Mesodermal cell (in vitro differentiated cells): ENCODE results near the gene TCF23.

Experiments
- H3K27ac ChIP-seq: 2 replicates; pipeline ENCODE4 v1.7.0; 2013; ENCODE audit warnings: mild to moderate bottlenecking, low read depth, low read length, moderate library complexity; ENCODE audit not compliant: severe bottlenecking
- H3K36me3 ChIP-seq: 2 replicates; pipeline ENCODE4 v1.7.1; 2013; ENCODE audit warnings: mild to moderate bottlenecking, low read length, moderate library complexity; ENCODE audit not compliant: control insufficient read depth, insufficient read depth
- H3K4me1 ChIP-seq: one replicate; pipeline ENCODE4 v1.7.1; 2013; ENCODE audit warnings: mild to moderate bottlenecking, low read length; ENCODE audit not compliant: insufficient read depth, control insufficient read depth, poor library complexity, severe bottlenecking
- H3K4me3 ChIP-seq: 2 replicates; pipeline ENCODE4 v1.7.0; 2013; ENCODE audit warnings: low read length, control low read depth, mild to moderate bottlenecking; ENCODE audit not compliant: insufficient read depth, poor library complexity, severe bottlenecking; ENCODE audit errors: extremely low read depth
- H3K9me3 ChIP-seq: 2 replicates; pipeline ENCODE4 v1.7.1; 2013; ENCODE audit warnings: mild to moderate bottlenecking, low read length, moderate library complexity; ENCODE audit not compliant: control insufficient read depth
- WGBS, 2 experiments: methylation state at CpG; one replicate each; pipeline ENCODE4 v1.1.5; 2013; ENCODE audit warnings: missing lambda C conversion rate in 2 of 2; ENCODE audit not compliant: insufficient coverage in 2 of 2; 5-methylcytosine and 5-hydroxymethylcytosine counted together

TCF23 gene

DNA sequence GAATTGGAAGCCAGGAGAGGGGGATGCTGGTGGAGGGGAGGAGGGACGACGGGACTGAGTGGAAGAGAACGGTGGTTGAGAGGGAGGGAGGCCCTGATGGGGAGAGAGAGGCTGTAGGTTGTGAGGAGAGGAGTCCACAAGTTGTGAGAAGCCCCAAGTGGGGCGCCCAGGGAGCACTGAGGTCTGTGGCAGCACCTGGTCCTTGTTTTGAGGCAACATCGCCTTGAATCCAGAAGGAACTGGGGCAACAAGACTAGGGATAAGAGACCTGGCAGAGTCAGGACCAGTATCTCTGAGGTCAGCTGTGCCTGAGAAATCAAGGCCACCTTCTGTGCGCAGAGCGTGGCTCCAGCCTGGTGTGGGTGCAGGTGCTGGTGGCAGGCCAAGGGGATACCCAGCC, 10.7 kb upstream of the TCF23 start:
- Histone ChIP-seq H3K9me3 (peaks cover under 1% of the 10 kb centered on the region), H3K4me1 (peaks cover 5% of the 10 kb centered on the region), H3K4me3 (no peak overlapping the region), H3K27ac (no peak overlapping the region), H3K36me3 (peaks cover 2% of the 10 kb centered on the region)
- WGBS, 2 experiments, result 82 to 87% methylated on average over 5 to 7 of the region's 7 CpGs

DNA sequence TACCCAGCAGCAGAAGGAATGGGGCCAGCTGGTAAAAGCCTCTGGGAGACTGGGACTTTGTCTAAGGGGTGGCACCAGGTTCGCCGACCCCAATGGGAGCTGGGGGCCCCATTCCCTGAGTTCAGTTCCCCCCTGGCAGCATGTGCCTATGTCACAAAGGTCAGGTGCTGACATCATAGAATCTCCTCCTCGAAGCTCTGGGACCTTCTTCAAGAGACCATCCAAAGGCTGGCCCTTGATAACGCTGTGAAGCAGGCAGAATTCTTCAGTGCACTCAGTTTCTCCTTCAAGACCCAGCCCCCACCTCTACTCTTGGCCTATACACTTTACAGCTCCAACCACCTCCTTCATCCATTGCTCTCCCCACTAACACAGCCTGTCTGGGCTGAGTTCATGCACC, 9.5 kb upstream of the TCF23 start, which contains the start of gene PRR30:
Gene PRR30, minus strand, starts transcription at position 101 of the 400 bp plus-strand sequence. CDS start 1,081 bp downstream, outside the sequence.
- H3K36me3 ChIP-seq, result no peaks in the 10 kb centered on the region
- peaks cover 4% of the 10 kb centered on the region for H3K9me3 ChIP-seq
- WGBS, 2 experiments, result 77 to 86% methylated on average over 3 to 4 of the region's 4 CpGs
- H3K27ac ChIP-seq, result no peak within 1 kb of the TSS
- H3K4me1 ChIP-seq, result no peaks in the 10 kb centered on the region
- H3K4me3 ChIP-seq, result no peak within 1 kb of the TSS

DNA sequence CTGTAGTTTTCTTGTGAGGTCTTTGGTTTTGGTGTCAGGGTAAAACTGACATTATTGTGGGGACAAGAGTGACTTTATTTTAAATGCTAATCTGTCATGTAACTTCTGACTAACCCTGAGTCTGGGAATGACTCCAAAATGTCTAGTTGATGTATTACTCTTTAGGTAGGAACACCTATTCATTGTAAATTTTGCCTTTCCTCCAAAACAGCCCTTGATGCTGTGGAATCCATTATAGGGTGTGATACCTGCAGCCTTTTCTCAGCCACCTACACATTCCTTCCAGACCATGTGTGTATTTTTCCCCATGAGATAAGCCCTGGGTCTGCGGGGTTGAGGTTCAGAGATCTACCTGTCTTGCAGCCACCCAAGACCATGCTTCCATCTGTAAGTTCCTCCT, 5.5 kb upstream of the TCF23 start:
- no peaks in the 10 kb centered on the region for H3K36me3 ChIP-seq
- no peak overlapping the region for H3K4me3 ChIP-seq
- WGBS, 2 experiments, result 81 to 88% methylated on average over 1 of the region's 1 CpG
- peaks cover 4% of the 10 kb centered on the region for H3K9me3 ChIP-seq
- no peaks in the 10 kb centered on the region for H3K4me1 ChIP-seq
- H3K27ac ChIP-seq, result no peak overlapping the region

DNA sequence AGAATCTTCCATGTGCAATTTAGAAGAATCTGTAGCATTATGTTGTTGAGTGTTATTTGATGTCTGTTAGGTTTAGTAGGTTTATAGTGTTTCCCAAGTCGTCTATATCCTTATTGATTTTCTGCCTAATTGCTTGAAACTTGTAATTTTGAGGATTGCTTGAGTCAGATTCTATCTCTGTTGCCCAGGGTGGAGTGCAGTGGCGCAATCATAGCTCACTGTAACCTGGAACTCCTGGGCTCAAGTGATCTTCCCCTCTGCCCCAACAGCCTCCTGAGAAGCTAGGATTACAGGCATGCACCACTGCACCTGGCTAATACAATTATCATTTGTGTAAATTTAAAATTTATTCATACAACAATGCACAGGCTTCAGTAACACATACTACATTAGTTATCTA, 3.1 kb upstream of the TCF23 start:
- no peak overlapping the region for H3K4me3 ChIP-seq
- H3K36me3 ChIP-seq, result no peaks in the 10 kb centered on the region
- peaks cover 4% of the 10 kb centered on the region for H3K9me3 ChIP-seq
- no peaks in the 10 kb centered on the region for H3K4me1 ChIP-seq
- no peak overlapping the region for H3K27ac ChIP-seq
- 81 to 83% methylated on average over 2 of the region's 2 CpGs for WGBS, 2 experiments

GRCh38 chr2:27147935-27148334, 869 bp upstream of the TCF23 start:
- no peak overlapping the region for H3K4me3 ChIP-seq
- H3K4me1 ChIP-seq, result no peaks in the 10 kb centered on the region
- peaks cover 4% of the 10 kb centered on the region for H3K9me3 ChIP-seq
- WGBS, 2 experiments, result 92 to 93% methylated on average over 6 to 8 of the region's 8 CpGs
- no peaks in the 10 kb centered on the region for H3K36me3 ChIP-seq
- H3K27ac ChIP-seq, result no peak overlapping the region

- Histone ChIP-seq H3K4me1 (peaks cover 3% of the 10 kb centered on the region), H3K36me3 (no peaks in the 10 kb centered on the region), H3K27ac (no peak overlapping the region), H3K4me3 (no peak overlapping the region), H3K9me3 (no peaks in the 10 kb centered on the region)
- WGBS, 2 experiments, result 95 to 96% methylated on average over 19 to 25 of the region's 29 CpGs
These were observed 984 bp downstream of the TCF23 start for GRCh38 chr2:27149570-27150405.

GRCh38 chr2:27150639-27151230, 1.9 kb downstream of the TCF23 start:
- H3K9me3 ChIP-seq, result no peaks in the 10 kb centered on the region
- no peak overlapping the region for H3K4me3 ChIP-seq
- H3K36me3 ChIP-seq, result no peaks in the 10 kb centered on the region
- no peak overlapping the region for H3K27ac ChIP-seq
- WGBS, 2 experiments, result 87 to 97% methylated on average over 5 to 6 of the region's 8 CpGs
- H3K4me1 ChIP-seq, result peaks cover 3% of the 10 kb centered on the region

DNA sequence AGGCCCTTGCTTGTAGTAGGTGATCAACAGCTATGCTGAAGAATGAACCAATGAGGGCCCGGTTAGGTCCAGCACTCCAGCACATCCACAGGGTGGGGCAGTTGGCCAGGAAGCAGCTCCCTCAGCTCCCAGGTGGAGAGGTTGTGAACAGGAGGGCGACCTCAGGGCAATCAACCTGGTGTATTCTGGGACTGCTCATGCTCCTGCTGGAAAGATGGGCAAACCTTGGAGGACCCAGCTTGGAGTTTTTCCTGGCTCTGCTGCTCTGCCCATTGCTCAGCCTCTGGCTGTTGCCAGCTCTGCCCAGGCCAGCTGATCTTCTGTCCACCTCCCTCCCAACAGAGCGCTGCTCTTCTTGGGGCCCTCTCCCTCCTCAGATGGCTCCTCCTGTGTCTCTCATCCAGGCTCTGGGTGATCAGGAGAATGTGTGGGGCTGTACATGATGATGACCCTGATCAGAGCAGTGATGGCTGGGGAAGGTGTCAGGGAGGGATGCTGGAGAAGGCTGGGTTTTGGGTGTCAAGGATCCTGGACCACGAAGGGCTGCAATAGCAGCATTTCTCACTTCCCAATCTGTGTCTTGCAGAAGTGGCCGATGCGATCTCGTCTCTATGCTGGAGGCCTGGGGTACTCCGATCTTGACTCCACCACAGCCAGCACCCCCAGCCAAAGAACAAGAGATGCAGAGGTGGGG, 3.4 kb downstream of the TCF23 start:
- Histone ChIP-seq H3K4me3 (no peak overlapping the region), H3K36me3 (no peaks in the 10 kb centered on the region), H3K27ac (no peak overlapping the region), H3K9me3 (no peaks in the 10 kb centered on the region), H3K4me1 (peaks cover 3% of the 10 kb centered on the region)
- 89 to 95% methylated on average over 5 to 6 of the region's 8 CpGs for WGBS, 2 experiments

- H3K27ac ChIP-seq, result no peak overlapping the region
- peaks cover 3% of the 10 kb centered on the region for H3K4me1 ChIP-seq
- WGBS, 2 experiments, result 82 to 100% methylated on average over 2 of the region's 2 CpGs
- no peaks in the 10 kb centered on the region for H3K36me3 ChIP-seq
- no peaks in the 10 kb centered on the region for H3K9me3 ChIP-seq
- H3K4me3 ChIP-seq, result no peak overlapping the region
These were observed 4.1 kb downstream of the TCF23 start for GRCh38 chr2:27152796-27153464.

DNA sequence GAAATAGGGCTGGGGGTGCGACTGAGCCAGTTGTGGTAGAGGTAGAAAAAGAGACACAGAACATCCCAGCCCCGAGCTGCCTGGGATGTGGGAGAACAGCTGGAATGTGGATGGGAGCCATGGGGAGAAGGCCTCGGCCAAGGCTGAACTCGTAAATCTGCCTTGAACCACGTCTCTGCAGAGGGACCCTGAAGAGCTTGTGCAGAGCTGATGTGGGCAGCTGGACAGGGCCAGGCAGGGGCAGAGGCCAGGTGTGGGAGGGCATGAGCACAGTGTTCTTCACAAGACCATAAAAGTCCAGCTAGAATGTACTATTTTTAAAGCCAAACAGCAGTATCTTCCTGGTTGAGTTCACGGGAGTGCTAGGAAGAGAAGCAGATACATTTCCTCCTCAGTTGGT, 5.7 kb downstream of the TCF23 start:
- no peak overlapping the region for H3K4me3 ChIP-seq
- 84 to 85% methylated on average over 6 of the region's 6 CpGs for WGBS, 2 experiments
- no peaks in the 10 kb centered on the region for H3K9me3 ChIP-seq
- H3K36me3 ChIP-seq, result no peaks in the 10 kb centered on the region
- no peak overlapping the region for H3K27ac ChIP-seq
- peaks cover 3% of the 10 kb centered on the region for H3K4me1 ChIP-seq
